ENCODE measurements around the gene THSD7B. TPM values are rescaled to one million over a fixed set of nuclear protein-coding genes. Genes with fewer than 3 reads are reported as not detected.

The THSD7B gene
- total and polyA plus RNA-seq, 2 of the 13 experiments (the other 11 are each of a cell fraction or from before 2014, with no cell fraction given): 0.02 TPM; not detected in 1

DNA sequence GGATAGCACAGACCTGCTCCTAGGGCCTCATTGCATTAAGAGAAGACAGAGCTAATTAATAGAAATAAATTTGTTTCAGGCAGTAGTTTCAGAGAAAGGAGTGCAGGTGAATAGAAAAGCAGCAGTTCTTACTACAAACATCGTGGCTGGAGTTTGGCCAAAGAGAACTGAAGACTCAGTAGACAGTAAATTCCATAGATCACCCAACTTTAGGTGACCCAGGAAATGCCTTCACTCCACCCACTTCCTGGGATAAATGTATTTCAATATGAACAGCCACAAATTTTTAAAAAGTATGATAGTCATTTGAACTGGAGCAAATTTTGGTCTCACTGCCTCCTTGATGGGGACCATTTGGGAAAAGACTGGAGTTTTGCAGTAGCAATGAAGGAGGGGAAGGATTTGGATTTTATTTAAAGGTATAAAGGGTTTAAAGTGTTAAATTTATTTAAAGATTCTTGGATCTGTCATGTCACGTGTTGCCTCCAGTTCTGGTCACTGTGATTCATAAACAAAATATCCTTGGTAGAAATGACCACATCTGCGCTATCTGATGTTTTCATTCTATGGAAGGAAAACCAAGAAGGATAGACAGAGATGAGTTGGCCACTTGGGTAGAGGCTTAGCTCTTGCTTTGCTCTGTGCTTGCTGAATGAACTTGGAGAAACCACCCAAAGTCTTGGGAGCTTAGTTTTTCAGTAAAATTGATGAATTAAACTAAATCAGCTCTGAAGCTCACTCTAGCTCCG is 390.2 kb downstream of the THSD7B start:
- Histone ChIP-seq H3K4me2 (ENCODE audit: low read depth, low read length) (no peak overlapping the region), H2AFZ (ENCODE audit: low read length) (no peak overlapping the region), H3K27ac (ENCODE audit: extremely low read length, insufficient read depth, low read length) (no peak overlapping the region), H3K27me3 (ENCODE audit: control insufficient read depth in 1 of 2, insufficient read depth in 2 of 2, low read length in 2 of 2) (no peaks in the 10 kb centered on the region), H3K9ac (ENCODE audit: insufficient read depth, low read depth, low read length) (no peak overlapping the region), H3K4me3 (replicated peaks in 1 of 3; ENCODE audit: insufficient read depth in 1 of 3, low read depth in 2 of 3, low read length in 3 of 3) (no peak overlapping the region), H3K4me1 (ENCODE audit: insufficient read depth, low read length) (peaks cover 6% of the 10 kb centered on the region; the same call in 1 of the 2 replicates), H3K9me3 (ENCODE audit: low read length) (no peaks in the 10 kb centered on the region), H3K79me2 (ENCODE audit: insufficient read depth, low read length) (no peaks in the 10 kb centered on the region), H4K20me1 (ENCODE audit: insufficient read depth, low read length) (no peaks in the 10 kb centered on the region), H3K36me3 (replicated peaks in 1 of 2; ENCODE audit: control insufficient read depth in 1 of 2, insufficient read depth in 2 of 2, low read length in 2 of 2) (no peaks in the 10 kb centered on the region)
- intact Hi-C loops (cut with micrococcal nuclease; ENCODE audit: unreplicated experiment): no loop called here
- CTCF ChIA-PET (ENCODE audit: low intra/inter-chr PET ratio, low total read pairs): no interaction called here
- ATAC-seq: no peak
- TF ChIP-seq EHMT2 (IDR thresholded peaks at IDR 0.05; ENCODE audit: borderline replicate concordance, low read depth, low read length) (no peak), MAFG (CRISPR knock-in tag; IDR thresholded peaks at IDR 0.05) (no peak), ESRRA (CRISPR knock-in tag; IDR thresholded peaks at IDR 0.05; ENCODE audit: low read depth) (no peak), TFDP2 (CRISPR knock-in tag; IDR thresholded peaks at IDR 0.05) (no peak), REL (CRISPR knock-in tag; conservative IDR thresholded peaks at IDR 0.05) (no peak), ZSCAN12 (CRISPR knock-in tag; IDR thresholded peaks at IDR 0.05) (no peak), ZNF616 (CRISPR knock-in tag; IDR thresholded peaks at IDR 0.05; ENCODE audit: low read depth) (no peak), ZNF383 (CRISPR knock-in tag; IDR thresholded peaks at IDR 0.05; ENCODE audit: borderline replicate concordance) (no peak), ZBTB42 (CRISPR knock-in tag; IDR thresholded peaks at IDR 0.05) (no peak), STAT5B (CRISPR knock-in tag; IDR thresholded peaks at IDR 0.05) (no peak), ZNF83 (CRISPR knock-in tag; IDR thresholded peaks at IDR 0.05; ENCODE audit: borderline replicate concordance) (no peak), GZF1 (CRISPR knock-in tag; IDR thresholded peaks at IDR 0.05) (no peak), ZNF264 (CRISPR knock-in tag; IDR thresholded peaks at IDR 0.05) (no peak)
- TF ChIP-seq, protein P1, sequence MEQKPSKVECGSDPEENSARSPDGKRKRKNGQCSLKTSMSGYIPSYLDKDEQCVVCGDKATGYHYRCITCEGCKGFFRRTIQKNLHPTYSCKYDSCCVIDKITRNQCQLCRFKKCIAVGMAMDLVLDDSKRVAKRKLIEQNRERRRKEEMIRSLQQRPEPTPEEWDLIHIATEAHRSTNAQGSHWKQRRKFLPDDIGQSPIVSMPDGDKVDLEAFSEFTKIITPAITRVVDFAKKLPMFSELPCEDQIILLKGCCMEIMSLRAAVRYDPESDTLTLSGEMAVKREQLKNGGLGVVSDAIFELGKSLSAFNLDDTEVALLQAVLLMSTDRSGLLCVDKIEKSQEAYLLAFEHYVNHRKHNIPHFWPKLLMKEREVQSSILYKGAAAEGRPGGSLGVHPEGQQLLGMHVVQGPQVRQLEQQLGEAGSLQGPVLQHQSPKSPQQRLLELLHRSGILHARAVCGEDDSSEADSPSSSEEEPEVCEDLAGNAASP (CRISPR knock-in tag; IDR thresholded peaks at IDR 0.05; ENCODE audit: borderline replicate concordance): no peak
- TF ChIP-seq, protein P2, sequence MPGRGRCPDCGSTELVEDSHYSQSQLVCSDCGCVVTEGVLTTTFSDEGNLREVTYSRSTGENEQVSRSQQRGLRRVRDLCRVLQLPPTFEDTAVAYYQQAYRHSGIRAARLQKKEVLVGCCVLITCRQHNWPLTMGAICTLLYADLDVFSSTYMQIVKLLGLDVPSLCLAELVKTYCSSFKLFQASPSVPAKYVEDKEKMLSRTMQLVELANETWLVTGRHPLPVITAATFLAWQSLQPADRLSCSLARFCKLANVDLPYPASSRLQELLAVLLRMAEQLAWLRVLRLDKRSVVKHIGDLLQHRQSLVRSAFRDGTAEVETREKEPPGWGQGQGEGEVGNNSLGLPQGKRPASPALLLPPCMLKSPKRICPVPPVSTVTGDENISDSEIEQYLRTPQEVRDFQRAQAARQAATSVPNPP (CRISPR knock-in tag; IDR thresholded peaks at IDR 0.05): no peak
- no peak for DNase-seq (ENCODE audit: low spot score)
- in situ Hi-C loops (cut with HindIII; ENCODE audit: extremely low pct_ligation_motif_present, low pct_unique_long_range_greater_than_20kb): no loop called here
- no TSS peak for BruUV-seq (replicated peaks)
- WGBS (ENCODE audit: low lambda C conversion rate): 16% methylated on average over 4 of the region's 4 CpGs
- FAIRE-seq: no peak
- POLR2A ChIA-PET: no interaction called here

Measured in HepG2 (cell line).